GM18511 (cell line): ENCODE measurements around the gene CSRP2.

ENCODE experiments used
- ATAC-seq: cut with Tn5 transposase; IDR thresholded peaks from one replicate; pipeline ENCODE4 v1.9.1; 2021; ENCODE audit warnings: mild to moderate bottlenecking, moderate library complexity; ENCODE audit not compliant: unreplicated experiment

CSRP2 gene

GRCh38 chr12:76878899-76879709 lies at the start of gene CSRP2:
CSRP2 (minus strand) TSS chr12:76879019; CDS start chr12:76866260, 12,759 bp downstream.
- ATAC-seq = peak; percentile 90

- ATAC-seq = no peak
Observed at GRCh38 chr12:76927170-76927784, 48.5 kb upstream of the CSRP2 start.

GRCh38 chr12:76925135-76925534 lies 46.3 kb upstream of the CSRP2 start:
- ATAC-seq = no peak

DNA sequence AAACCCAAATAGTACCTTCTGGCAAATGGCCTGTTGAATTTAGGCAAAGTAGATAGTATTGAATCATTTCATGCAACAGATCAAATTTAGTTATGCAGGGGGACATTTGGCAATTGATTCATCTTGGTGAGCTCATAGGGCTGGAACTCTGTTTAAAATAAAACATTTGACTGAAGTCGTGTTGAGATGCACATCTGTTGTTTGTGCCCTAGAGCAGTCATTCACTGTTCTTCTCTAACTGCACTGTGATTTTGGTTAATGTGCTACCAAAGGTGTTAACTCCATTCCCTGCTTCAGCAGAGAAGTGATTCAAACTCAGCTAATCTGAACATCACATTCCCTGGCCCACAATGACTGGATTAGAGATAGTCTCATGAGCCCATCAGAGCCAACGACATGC lies 44.0 kb upstream of the CSRP2 start:
- ATAC-seq = no peak

DNA sequence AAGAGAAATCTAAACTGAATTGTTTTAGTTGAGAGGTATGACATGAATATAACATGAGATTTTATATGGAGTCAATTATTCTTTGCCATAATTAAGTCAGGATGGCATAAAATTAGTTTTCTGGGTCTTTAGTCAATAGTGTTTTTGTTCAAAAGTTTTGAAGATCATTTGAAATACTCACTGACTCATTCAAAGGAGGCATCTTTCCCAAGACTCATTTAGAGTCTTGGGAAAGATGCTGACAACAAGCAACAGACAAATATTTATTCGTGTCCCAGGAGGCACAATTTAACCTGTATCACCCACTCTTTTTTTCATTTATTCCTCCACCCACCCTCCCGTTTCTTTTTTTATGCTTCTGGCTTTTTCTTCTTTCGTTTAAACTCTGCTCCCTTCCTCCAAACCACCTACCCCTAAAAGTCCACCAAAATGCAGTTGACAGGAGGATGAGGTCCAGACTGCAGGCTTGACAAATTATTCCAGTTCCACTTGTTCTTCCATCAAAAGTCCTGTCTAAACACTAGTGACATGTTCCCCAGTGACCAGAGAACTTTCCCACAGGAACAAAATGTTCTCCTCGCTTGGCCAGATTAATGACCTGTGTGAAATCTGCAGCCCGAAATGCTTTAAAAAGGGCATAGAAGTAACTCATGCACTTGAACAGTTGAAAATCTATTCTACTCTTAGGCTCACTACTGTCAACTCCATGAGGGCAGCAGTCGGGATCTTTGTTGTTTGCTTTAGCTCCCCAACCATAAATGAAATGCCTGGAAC lies 43.3 kb upstream of the CSRP2 start:
- ATAC-seq = no peak

- ATAC-seq = no peak
Observed at GRCh38 chr12:76921100-76921471, 42.3 kb upstream of the CSRP2 start.

DNA sequence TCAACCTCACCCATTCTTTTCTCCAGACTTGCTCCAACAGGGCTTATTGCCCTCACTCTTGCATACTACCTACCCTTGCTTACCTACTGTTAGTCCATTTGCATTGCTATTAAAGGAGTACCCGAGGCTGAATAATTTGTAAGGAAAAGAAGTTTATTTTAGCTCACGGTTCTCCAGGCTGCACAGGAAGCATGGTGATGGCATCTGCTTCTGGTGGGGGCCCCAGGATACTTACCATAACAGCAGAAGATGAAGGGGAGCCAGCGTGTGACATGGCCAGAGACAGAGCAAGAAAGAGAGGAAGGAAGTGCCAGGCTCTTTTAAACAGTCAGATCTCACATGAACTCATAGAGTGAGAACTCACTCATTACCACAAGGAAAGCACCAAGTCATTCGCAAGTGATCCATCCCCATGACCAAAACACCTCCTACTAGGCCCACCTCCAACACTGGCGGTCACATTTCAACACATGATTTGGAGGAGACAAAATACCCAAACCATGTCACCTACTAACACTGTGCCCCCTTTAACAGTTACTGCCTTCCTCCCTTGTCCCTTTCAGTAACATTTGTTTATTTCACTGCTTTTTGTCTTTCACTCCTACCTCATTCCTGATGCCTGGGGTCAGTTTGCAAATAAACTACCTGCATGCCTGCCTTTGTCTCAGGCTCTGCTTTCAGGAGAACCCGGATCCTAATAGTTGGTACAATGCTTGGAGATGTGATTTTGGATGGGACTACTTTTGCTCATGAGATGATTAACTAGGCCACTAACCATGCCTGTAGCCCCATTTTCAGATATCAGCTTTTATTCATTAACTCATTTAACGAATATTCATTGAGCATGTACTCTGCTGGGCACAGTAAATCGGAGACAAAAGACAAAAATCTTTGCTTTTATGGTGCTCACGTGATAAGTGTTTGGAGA lies 41.6 kb upstream of the CSRP2 start:
- peak; percentile 73 for ATAC-seq

GRCh38 chr12:76919383-76920171 lies 40.8 kb upstream of the CSRP2 start:
- ATAC-seq = peak; percentile 15

DNA sequence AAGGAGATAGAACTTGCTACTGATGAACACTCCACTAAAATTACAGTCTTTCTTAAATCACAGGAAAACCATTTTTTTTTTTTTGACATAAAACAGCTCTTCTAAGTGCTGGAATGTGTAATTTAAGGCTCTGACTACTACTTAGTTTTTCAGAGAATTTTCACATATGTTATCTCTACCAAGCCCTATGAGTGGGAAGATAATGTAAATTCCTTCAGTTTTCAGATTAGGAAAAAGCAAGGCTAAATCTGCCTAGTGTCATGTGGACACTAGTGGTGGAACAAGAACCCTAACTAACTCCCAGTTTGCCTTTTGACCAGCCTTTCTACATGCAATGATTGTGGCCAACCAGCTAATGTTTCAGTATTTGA lies 37.3 kb upstream of the CSRP2 start:
- ATAC-seq = no peak

DNA sequence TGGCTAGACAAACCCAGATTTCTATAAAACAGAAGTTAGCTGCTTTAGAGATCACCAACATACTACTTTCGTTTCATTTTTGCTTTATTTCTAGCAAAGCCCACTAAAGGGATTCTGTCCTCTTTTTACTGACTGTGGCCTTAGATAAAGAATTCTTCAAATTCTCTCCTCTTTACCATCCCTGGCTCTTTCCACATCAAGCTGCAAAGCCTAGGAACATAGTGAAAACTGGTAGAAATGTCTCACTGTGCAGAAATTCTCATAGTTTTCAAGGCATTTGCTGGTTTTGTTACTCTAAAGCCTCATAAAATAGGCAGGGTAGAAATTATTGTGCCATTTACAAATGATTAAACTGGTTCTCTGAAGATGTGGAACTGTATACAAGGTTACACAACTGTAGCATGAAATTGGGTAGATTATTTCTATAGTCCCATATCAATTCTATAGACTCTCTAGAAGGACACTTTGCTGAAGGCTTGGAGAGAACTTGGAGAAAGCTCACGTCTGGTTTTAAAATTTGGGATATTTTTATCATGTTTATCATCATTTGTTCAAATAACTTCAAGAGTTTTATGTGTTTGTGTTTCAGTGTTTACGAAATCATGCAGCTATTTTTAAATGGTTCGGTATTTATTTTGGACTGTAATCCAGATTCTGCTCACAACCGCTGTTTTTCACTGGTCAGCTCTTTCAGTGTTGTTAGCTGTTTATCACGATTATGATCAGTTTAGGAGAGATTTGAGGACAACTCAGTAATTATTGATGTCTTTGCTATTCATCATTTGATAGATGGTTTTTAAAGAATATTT lies 36.7 kb upstream of the CSRP2 start:
- no peak for ATAC-seq

DNA sequence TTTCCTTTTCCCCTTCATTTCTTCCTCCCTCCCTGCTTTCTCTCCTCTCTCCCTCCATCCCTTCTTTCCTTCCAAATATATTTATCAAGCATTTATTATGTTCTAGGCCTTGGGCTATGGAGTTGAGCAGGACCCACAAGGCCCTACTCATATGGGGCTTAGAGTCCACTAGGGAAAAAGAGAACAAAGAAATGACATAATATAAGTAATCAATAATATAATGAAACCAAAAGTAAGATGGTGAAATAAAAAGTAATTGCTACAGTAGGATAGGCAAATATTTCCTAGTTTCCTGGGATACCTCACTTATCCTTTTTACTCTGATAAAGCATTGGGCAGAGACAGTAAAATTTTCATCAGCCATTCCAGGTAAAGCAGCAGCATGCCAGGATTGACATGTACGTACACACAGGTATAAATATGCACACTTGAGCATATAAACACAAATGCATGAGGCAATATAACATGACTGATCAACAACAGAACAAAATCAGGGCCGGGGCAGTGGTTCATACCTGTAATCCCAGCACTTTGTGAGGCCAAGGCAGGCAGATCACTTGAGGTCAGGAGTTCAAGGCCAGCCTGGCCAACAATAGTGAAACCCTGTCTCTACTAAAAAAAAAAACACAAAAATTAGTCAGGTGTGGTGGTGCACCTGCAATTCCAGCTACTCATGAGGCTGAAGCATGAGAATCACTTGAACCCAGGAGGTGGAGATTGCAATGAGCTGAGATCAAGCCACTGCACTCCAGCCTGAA lies 35.5 kb upstream of the CSRP2 start:
- peak; percentile 54 for ATAC-seq

- no peak for ATAC-seq
Observed at GRCh38 chr12:76909290-76909689, 30.5 kb upstream of the CSRP2 start.

DNA sequence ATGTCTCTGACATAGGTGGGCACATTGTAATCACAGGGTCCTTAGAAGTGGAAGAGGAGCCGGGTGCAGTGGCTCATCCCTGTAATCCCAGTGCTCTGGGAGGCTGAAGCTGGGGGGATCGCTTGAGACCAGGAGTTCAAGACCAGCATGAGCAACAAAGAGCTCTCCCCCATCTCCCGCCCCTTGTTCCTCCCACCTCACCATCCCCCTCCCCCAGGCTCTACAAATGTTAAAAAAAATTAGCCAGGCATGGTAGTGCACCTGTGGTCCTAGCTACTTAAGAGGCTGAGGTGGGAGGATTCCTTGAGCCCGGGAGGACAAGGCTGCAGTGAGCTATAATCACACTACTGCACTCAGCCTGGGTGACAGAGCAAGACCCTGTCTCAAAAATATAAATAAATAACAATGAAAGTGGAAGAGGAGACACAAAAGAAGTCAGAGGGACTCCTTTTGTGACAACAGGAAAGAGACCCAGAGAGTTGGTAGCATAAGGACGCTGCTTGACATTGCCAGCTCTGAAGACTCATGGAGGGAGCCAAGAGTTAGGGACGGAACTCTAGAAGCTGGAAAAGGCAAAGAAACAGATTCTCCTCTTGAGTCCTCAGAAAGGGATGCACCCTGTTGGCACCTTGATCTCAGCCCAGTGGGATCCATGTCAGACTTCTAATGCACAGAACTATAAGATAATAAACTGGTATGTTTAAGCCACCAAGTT lies 29.6 kb upstream of the CSRP2 start:
- ATAC-seq = no peak

GRCh38 chr12:76901628-76902380 lies 23.0 kb upstream of the CSRP2 start:
- no peak for ATAC-seq

GRCh38 chr12:76899522-76899921 lies 20.7 kb upstream of the CSRP2 start:
- no peak for ATAC-seq

GRCh38 chr12:76898442-76898841 lies 19.6 kb upstream of the CSRP2 start:
- no peak for ATAC-seq

- ATAC-seq = no peak
Observed at GRCh38 chr12:76896274-76896673, 17.5 kb upstream of the CSRP2 start.
